SK-N-DZ (cell line): ENCODE results near the gene EXOSC1. TPM values are rescaled to one million over a fixed set of nuclear protein-coding genes. Genes with fewer than 3 reads are reported as not detected.
"Not testable (repeated sequence)": the region's sequence is repeated elsewhere in the genome, so short reads cannot be mapped to it uniquely, and the experiment has no call there.

Experiments
- DNase-seq: peaks from one replicate; pipeline ENCODE4 v3.0.0-alpha.2; 2015; ENCODE audit warnings: low spot score
- polyA plus RNA-seq, 2 experiments: library from polyadenylated mRNA; depleted of rRNA; stranded (reverse); fragments of >200 nt; gene quantifications; 2 replicates each; pipeline ENCODE4 v1.2.3, GENCODE V29; 2014

Gene EXOSC1
- 66.2 and 70.8 TPM in 2 replicates for polyA plus RNA-seq (2014; cell fraction: cytosol; rRNA removed)
- polyA plus RNA-seq (2014; cell fraction: nucleus; rRNA removed): 44.4 and 56.4 TPM in 2 replicates

- peak; percentile 97 for DNase-seq
Observed at GRCh38 chr10:97445722-97446639, at the start of gene EXOSC1, which contains the start of gene ZDHHC16. EXOSC1 (minus strand) TSS chr10:97446006; CDS start chr10:97445985, 21 bp downstream. ZDHHC16 (plus strand) TSS chr10:97446175; CDS start chr10:97451676, 5,501 bp downstream.

- DNase-seq: no peak
Observed at GRCh38 chr10:97494863-97495506, 49.2 kb upstream of the EXOSC1 start.

- DNase-seq: no peak
Observed at GRCh38 chr10:97494151-97494550, 48.3 kb upstream of the EXOSC1 start.

GRCh38 chr10:97490592-97490991 is 44.8 kb upstream of the EXOSC1 start:
- DNase-seq: no peak

GRCh38 chr10:97485647-97486281 is 40.0 kb upstream of the EXOSC1 start:
- no peak for DNase-seq

- DNase-seq: no peak
Observed at GRCh38 chr10:97483921-97484320, 38.1 kb upstream of the EXOSC1 start.

- no peak for DNase-seq
Observed at GRCh38 chr10:97483506-97483905, 37.7 kb upstream of the EXOSC1 start.

- DNase-seq: no peak
Observed at GRCh38 chr10:97482381-97482780, 36.6 kb upstream of the EXOSC1 start.

- no peak for DNase-seq
Observed at GRCh38 chr10:97481071-97481470, 35.3 kb upstream of the EXOSC1 start.

GRCh38 chr10:97479939-97480338 is 34.1 kb upstream of the EXOSC1 start:
- no peak for DNase-seq

- not testable (repeated sequence) for DNase-seq
Observed at GRCh38 chr10:97479410-97479809, 33.6 kb upstream of the EXOSC1 start.

- no peak for DNase-seq
Observed at GRCh38 chr10:97475936-97476594, 30.3 kb upstream of the EXOSC1 start.

- no peak for DNase-seq
Observed at GRCh38 chr10:97474918-97475317, 29.1 kb upstream of the EXOSC1 start.

GRCh38 chr10:97468781-97469180 is 23.0 kb upstream of the EXOSC1 start:
- not testable (repeated sequence) for DNase-seq

- no peak for DNase-seq
Observed at GRCh38 chr10:97468162-97468561, 22.4 kb upstream of the EXOSC1 start.

GRCh38 chr10:97466755-97467154 is 20.9 kb upstream of the EXOSC1 start:
- no peak for DNase-seq

GRCh38 chr10:97465982-97466381 is 20.2 kb upstream of the EXOSC1 start:
- no peak for DNase-seq

- DNase-seq: no peak
Observed at GRCh38 chr10:97464226-97464625, 18.4 kb upstream of the EXOSC1 start.

- DNase-seq: peak; percentile 57
Observed at GRCh38 chr10:97463363-97464132, 17.7 kb upstream of the EXOSC1 start.

GRCh38 chr10:97462309-97462708 is 16.5 kb upstream of the EXOSC1 start:
- DNase-seq: no peak

GRCh38 chr10:97459933-97460332 is 14.1 kb upstream of the EXOSC1 start:
- no peak for DNase-seq
